VCaP (cell line): ENCODE results near the gene COL5A2.

Experiments
- H3K27ac ChIP-seq: fragments of 450-650 bp; 2 replicates; pipeline ENCODE4 v1.5.1; 2017
- CTCF ChIP-seq: fragments of 450-650 bp; conservative IDR thresholded peaks from 2 replicates; pipeline ENCODE4 v1.5.1; 2017; ENCODE audit warnings: mild to moderate bottlenecking, moderate library complexity

COL5A2 gene

GRCh38 chr2:189178726-189179569 lies 613 bp downstream of the COL5A2 start:
- no peak for TF ChIP-seq CTCF
- H3K27ac ChIP-seq: no peak overlapping the region

- no peak for TF ChIP-seq CTCF
- no peak overlapping the region for H3K27ac ChIP-seq
These were observed 1.5 kb downstream of the COL5A2 start for GRCh38 chr2:189178054-189178453.

- no peak overlapping the region for H3K27ac ChIP-seq
- no peak for TF ChIP-seq CTCF
These were observed 2.2 kb downstream of the COL5A2 start for GRCh38 chr2:189177251-189177840.

GRCh38 chr2:189176516-189176915 lies 3.0 kb downstream of the COL5A2 start:
- H3K27ac ChIP-seq: no peak overlapping the region
- TF ChIP-seq CTCF: no peak

GRCh38 chr2:189175869-189176433 lies 3.6 kb downstream of the COL5A2 start:
- no peak overlapping the region for H3K27ac ChIP-seq
- no peak for TF ChIP-seq CTCF

- no peak for TF ChIP-seq CTCF
- H3K27ac ChIP-seq: no peak overlapping the region
These were observed 7.5 kb downstream of the COL5A2 start for GRCh38 chr2:189171956-189172609.

GRCh38 chr2:189168856-189169499 lies 10.6 kb downstream of the COL5A2 start:
- no peak overlapping the region for H3K27ac ChIP-seq
- no peak for TF ChIP-seq CTCF
